PFSK-1 (cell line): ENCODE results near the gene CDON.

ENCODE experiments used
- POLR2AphosphoS5 ChIP-seq: IDR thresholded peaks from 2 replicates; pipeline ENCODE4 v1.6.1; 2012; ENCODE audit warnings: low read depth, mild to moderate bottlenecking, control low read depth, low read length, moderate library complexity
- TAF1 ChIP-seq: IDR thresholded peaks from 2 replicates; pipeline ENCODE4 v1.6.1; 2012; ENCODE audit warnings: low read length, control low read depth, borderline replicate concordance; ENCODE audit not compliant: insufficient read depth
- TF ChIP-seq, protein P1 (sequence below), 2 experiments: IDR thresholded peaks; 2 replicates each; pipeline versions ENCODE4 v1.6.1 to v1.8.0; 2011 to 2012; ENCODE audit warnings: low read depth in 2 of 2, low read length in 2 of 2, control low read depth in 1 of 2, inconsistent platforms in 1 of 2, mild to moderate bottlenecking in 1 of 2, moderate library complexity in 1 of 2; ENCODE audit not compliant: insufficient read depth in 1 of 2

DNA sequence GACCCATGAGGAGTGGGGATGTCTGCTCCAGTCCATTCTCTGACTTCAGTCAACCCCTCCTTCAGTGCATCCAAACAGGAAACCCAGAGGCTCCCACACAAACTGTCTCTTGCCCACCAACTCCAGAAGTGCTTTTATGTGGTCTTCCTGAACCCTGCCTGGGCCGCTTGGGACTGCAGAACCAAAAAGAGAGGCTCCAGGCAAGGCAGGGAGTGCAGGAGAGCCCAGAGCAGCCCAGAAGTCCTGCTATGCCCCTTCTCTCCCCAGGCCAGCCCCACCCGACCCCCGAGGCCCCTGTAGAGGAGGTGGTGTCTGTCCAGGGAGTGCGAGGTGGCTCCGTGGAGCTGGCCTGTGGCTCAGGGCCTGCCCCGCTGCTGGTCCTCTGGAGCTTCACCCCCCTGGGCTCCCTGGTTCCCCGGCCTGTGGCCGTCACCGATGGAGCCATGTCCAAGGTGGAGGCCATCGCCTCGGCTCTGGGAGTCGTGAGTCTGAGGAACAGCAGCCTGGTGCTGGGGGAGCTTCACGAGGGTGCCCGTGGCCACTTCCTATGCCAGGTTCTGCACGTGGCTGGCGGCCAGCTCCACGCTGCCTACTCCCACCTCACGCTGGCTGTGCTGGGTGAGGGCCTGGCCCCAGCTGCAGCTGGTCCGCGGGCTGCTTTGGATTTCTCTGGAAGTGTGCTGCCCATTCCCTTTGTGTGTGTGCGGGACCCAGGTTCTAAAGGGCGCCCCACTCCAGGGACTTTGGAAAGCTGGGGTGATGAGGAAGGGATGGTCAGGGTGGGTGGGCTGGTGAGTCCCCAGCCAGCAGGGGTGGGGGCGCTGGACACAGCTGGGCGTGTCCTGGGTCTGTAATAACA, 115.0 kb downstream of the CDON start:
- TF ChIP-seq, protein P1, sequence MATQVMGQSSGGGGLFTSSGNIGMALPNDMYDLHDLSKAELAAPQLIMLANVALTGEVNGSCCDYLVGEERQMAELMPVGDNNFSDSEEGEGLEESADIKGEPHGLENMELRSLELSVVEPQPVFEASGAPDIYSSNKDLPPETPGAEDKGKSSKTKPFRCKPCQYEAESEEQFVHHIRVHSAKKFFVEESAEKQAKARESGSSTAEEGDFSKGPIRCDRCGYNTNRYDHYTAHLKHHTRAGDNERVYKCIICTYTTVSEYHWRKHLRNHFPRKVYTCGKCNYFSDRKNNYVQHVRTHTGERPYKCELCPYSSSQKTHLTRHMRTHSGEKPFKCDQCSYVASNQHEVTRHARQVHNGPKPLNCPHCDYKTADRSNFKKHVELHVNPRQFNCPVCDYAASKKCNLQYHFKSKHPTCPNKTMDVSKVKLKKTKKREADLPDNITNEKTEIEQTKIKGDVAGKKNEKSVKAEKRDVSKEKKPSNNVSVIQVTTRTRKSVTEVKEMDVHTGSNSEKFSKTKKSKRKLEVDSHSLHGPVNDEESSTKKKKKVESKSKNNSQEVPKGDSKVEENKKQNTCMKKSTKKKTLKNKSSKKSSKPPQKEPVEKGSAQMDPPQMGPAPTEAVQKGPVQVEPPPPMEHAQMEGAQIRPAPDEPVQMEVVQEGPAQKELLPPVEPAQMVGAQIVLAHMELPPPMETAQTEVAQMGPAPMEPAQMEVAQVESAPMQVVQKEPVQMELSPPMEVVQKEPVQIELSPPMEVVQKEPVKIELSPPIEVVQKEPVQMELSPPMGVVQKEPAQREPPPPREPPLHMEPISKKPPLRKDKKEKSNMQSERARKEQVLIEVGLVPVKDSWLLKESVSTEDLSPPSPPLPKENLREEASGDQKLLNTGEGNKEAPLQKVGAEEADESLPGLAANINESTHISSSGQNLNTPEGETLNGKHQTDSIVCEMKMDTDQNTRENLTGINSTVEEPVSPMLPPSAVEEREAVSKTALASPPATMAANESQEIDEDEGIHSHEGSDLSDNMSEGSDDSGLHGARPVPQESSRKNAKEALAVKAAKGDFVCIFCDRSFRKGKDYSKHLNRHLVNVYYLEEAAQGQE (IDR thresholded peaks at IDR 0.05; ENCODE audit: insufficient read depth in 1 of 2, low read depth in 2 of 2, low read length in 2 of 2), result no peak
- TF ChIP-seq POLR2AphosphoS5 (no peak), TAF1 (no peak)
